IMR-90 (cell line): Measurements from ENCODE around the gene MUC5AC. TPM values are rescaled to one million over a fixed set of nuclear protein-coding genes. Genes with fewer than 3 reads are reported as not detected.

Experiments used
- ATAC-seq: fragments of 200-7000 bp; cut with Tn5 transposase; 2 replicates; pipeline ENCODE4 v1.9.1; 2020; ENCODE audit warnings: low read depth, mild to moderate bottlenecking, moderate library complexity
- BruUV-seq: library from RNA; stranded (reverse); fragments of 400-500 nt; replicated peaks from 2 replicates; lab custom pipeline; 2021; lab: Mats Ljungman, UMichigan
- CTCF ChIA-PET: fragments of 300-600 bp; formaldehyde crosslinking; extraction: SDS; loops from one replicate; lab custom pipeline; 2021; ENCODE audit warnings: antibody characterized with exemption; lab: Yijun Ruan, JAX
- POLR2A ChIA-PET: fragments of 300-600 bp; sonication (Branson Sonifier 250); formaldehyde crosslinking; loops from one replicate; lab custom pipeline; 2022; ENCODE audit warnings: antibody characterized with exemption; ENCODE audit not compliant: unreplicated experiment; lab: Charles Lee
- DNase-seq: peaks from one replicate; pipeline ENCODE4 v3.0.0; 2013
- H2AFZ ChIP-seq: replicated peaks from 2 replicates; pipeline ENCODE3; 2013; ENCODE audit warnings: low read length, mild to moderate bottlenecking; ENCODE audit not compliant: poor library complexity
- H2AK5ac ChIP-seq: 2 replicates; pipeline ENCODE4 v1.6.1; 2013; ENCODE audit warnings: low read depth, low read length, inconsistent platforms
- H2AK9ac ChIP-seq: replicated peaks from 2 replicates; pipeline ENCODE3; 2013; ENCODE audit warnings: mild to moderate bottlenecking, low read depth, low read length, moderate library complexity; ENCODE audit not compliant: poor library complexity
- H2BK120ac ChIP-seq: 2 replicates; pipeline ENCODE4 v1.6.1; 2013; ENCODE audit warnings: low read depth, low read length, inconsistent platforms
- H2BK15ac ChIP-seq: 3 replicates; pipeline ENCODE4 v1.6.1; 2013; ENCODE audit warnings: low read depth, low read length, inconsistent platforms
- H2BK20ac ChIP-seq: 2 replicates; pipeline ENCODE4 v1.6.1; 2013; ENCODE audit warnings: low read depth, mild to moderate bottlenecking, inconsistent platforms, low read length, moderate library complexity
- H2BK5ac ChIP-seq: 2 replicates; pipeline ENCODE4 v1.6.1; 2013; ENCODE audit warnings: mild to moderate bottlenecking, low read depth, low read length, inconsistent platforms; ENCODE audit not compliant: poor library complexity, severe bottlenecking
- H3K14ac ChIP-seq: replicated peaks from 2 replicates; pipeline ENCODE4 v1.6.1; 2013; ENCODE audit warnings: low read depth, low read length, inconsistent platforms
- H3K18ac ChIP-seq: 2 replicates; pipeline ENCODE4 v1.6.1; 2013; ENCODE audit warnings: low read depth, low read length, control low read depth
- H3K23ac ChIP-seq: 2 replicates; pipeline ENCODE4 v1.6.1; 2013; ENCODE audit warnings: low read depth, low read length, inconsistent platforms
- H3K27ac ChIP-seq: 2 replicates; pipeline ENCODE4 v1.5.1; 2013; ENCODE audit warnings: mild to moderate bottlenecking, control low read depth, low read length; ENCODE audit not compliant: insufficient read depth
- H3K27me3 ChIP-seq: 2 replicates; pipeline ENCODE4 v1.6.1; 2013; ENCODE audit warnings: low read length; ENCODE audit not compliant: control insufficient read depth, insufficient read depth
- H3K36me3 ChIP-seq: 2 replicates; pipeline ENCODE4 v1.6.1; 2013; ENCODE audit warnings: low read length, mixed read lengths; ENCODE audit not compliant: control insufficient read depth, insufficient read depth
- H3K4ac ChIP-seq: 2 replicates; pipeline ENCODE4 v1.6.1; 2013; ENCODE audit warnings: low read depth, low read length, inconsistent platforms
- H3K4me1 ChIP-seq: 2 replicates; pipeline ENCODE4 v1.6.1; 2013; ENCODE audit warnings: low read length, mixed read lengths; ENCODE audit not compliant: control insufficient read depth, insufficient read depth
- H3K4me2 ChIP-seq: 2 replicates; pipeline ENCODE4 v1.6.1; 2013; ENCODE audit warnings: low read depth, mild to moderate bottlenecking, control low read depth, low read length, moderate library complexity
- H3K4me3 ChIP-seq: 2 replicates; pipeline ENCODE4 v1.5.1; 2013; ENCODE audit warnings: low read depth, mild to moderate bottlenecking, control low read depth, low read length, moderate library complexity; ENCODE audit not compliant: insufficient read depth
- H3K56ac ChIP-seq: 2 replicates; pipeline ENCODE4 v1.6.1; 2013; ENCODE audit warnings: low read length, inconsistent platforms; ENCODE audit not compliant: insufficient read depth; ENCODE audit errors: extremely low read depth
- H3K79me1 ChIP-seq, 2 experiments: 2 replicates each; pipeline ENCODE4 v1.6.1; 2013; ENCODE audit warnings: low read length in 2 of 2, inconsistent platforms in 1 of 2, low read depth in 1 of 2
- H3K9ac ChIP-seq: 2 replicates; pipeline ENCODE4 v1.6.1; 2013; ENCODE audit warnings: low read depth, low read length, control low read depth
- H3K9me1 ChIP-seq: 2 replicates; pipeline ENCODE4 v1.6.1; 2013; ENCODE audit warnings: low read length, inconsistent platforms; ENCODE audit not compliant: insufficient read depth
- H3K9me3 ChIP-seq: 2 replicates; pipeline ENCODE4 v1.6.1; 2013; ENCODE audit warnings: low read length; ENCODE audit not compliant: control insufficient read depth, insufficient read depth
- H4K20me1 ChIP-seq: 2 replicates; pipeline ENCODE4 v1.6.1; 2013; ENCODE audit warnings: low read length, inconsistent platforms; ENCODE audit not compliant: insufficient read depth
- H4K5ac ChIP-seq: 2 replicates; pipeline ENCODE4 v1.6.1; 2013; ENCODE audit warnings: mild to moderate bottlenecking, low read depth, low read length, control low read depth
- H4K8ac ChIP-seq, 2 experiments: 2 replicates each; pipeline ENCODE4 v1.6.1; 2013; ENCODE audit warnings: low read depth in 2 of 2, low read length in 2 of 2, control low read depth in 1 of 2, inconsistent platforms in 1 of 2
- H4K91ac ChIP-seq: 2 replicates; pipeline ENCODE4 v1.6.1; 2013; ENCODE audit warnings: low read depth, low read length, inconsistent platforms; ENCODE audit not compliant: insufficient read depth
- RFX5 ChIP-seq: IDR thresholded peaks from 2 replicates; pipeline ENCODE4 v1.8.0; 2012; ENCODE audit warnings: low read depth, mild to moderate bottlenecking, low read length, moderate library complexity
- WGBS, 2 experiments: methylation state at CpG; one replicate each; pipeline versions ENCODE4 v1.1.5 to v1.1.7; 2013; ENCODE audit warnings: missing lambda C conversion rate in 2 of 2; ENCODE audit not compliant: insufficient read length in 1 of 2; ENCODE audit errors: extremely low coverage in 2 of 2; 5-methylcytosine and 5-hydroxymethylcytosine counted together
- dilution Hi-C: fragments of 300-500 bp; cut with HindIII; formaldehyde crosslinking; loops from one replicate; pipeline ENCODE4 v1.14.3; 2018; ENCODE audit warnings: low sequenced_read_pairs; ENCODE audit not compliant: unreplicated experiment
- in situ Hi-C: fragments of 300-500 bp; cut with MboI; formaldehyde crosslinking; loops from 3 replicates; pipeline ENCODE4 v1.14.3; 2019; ENCODE audit warnings: low sequenced_read_pairs, inconsistent platforms, mixed read lengths
- intact Hi-C: fragments of 100-400 bp; cut with micrococcal nuclease; formaldehyde crosslinking; loops from 2 replicates; pipeline ENCODE4 v1.10.0; 2022
- polyA plus RNA-seq, 3 experiments: library from polyadenylated mRNA; depleted of rRNA; stranded (reverse); fragments of >200 nt; gene quantifications; 2 replicates each; pipeline ENCODE4 v1.2.3, GENCODE V29; 2012; ENCODE audit warnings: low replicate concordance in 1 of 3
- total RNA-seq: library from RNA; depleted of rRNA; stranded (reverse); fragments of >200 nt; gene quantifications from 2 replicates; pipeline ENCODE4 v1.2.3, GENCODE V29; 2012

The MUC5AC gene
- total and polyA plus RNA-seq, 2 of the 4 experiments (the other 2 are of a cell fraction) = 0.02 TPM; not detected in 1

GRCh38 chr11:1176224-1177019, 18.7 kb downstream of the MUC5AC start:
- no peak overlapping the region for H2BK20ac ChIP-seq
- ATAC-seq (no peak), DNase-seq (no peak)
- H2BK5ac ChIP-seq = no peak overlapping the region
- H3K4ac ChIP-seq = no peak overlapping the region
- H3K79me1 ChIP-seq = no peaks in the 10 kb centered on the region
- no peak overlapping the region for H3K4me3 ChIP-seq
- no peaks in the 10 kb centered on the region for H3K4me1 ChIP-seq
- H2BK120ac ChIP-seq = no peak overlapping the region
- H3K9me3 ChIP-seq = peaks cover 2% of the 10 kb centered on the region; the same call in 1 of the 2 replicates
- H3K4me2 ChIP-seq = no peak overlapping the region
- no peak overlapping the region for H2BK15ac ChIP-seq
- POLR2A ChIA-PET = no interaction called here
- TF ChIP-seq RFX5 = no peak
- H3K14ac ChIP-seq = no peak overlapping the region
- H4K5ac ChIP-seq = no peak overlapping the region
- BruUV-seq = no TSS peak
- dilution Hi-C loops (no loop called here), in situ Hi-C loops (no loop called here), intact Hi-C loops (no loop called here)
- no peaks in the 10 kb centered on the region for H4K20me1 ChIP-seq
- H3K9me1 ChIP-seq = no peaks in the 10 kb centered on the region
- H3K9ac ChIP-seq = no peak overlapping the region
- no peak overlapping the region for H2AK5ac ChIP-seq
- 88% methylated on average over 23 of the region's 32 CpGs; no CpG with 5 or more reads in 1 of the 2 experiments for WGBS, 2 experiments
- no peaks in the 10 kb centered on the region for H3K36me3 ChIP-seq
- no peak overlapping the region for H3K18ac ChIP-seq
- no peak overlapping the region for H2AFZ ChIP-seq
- H3K56ac ChIP-seq = no peak overlapping the region
- CTCF ChIA-PET = no interaction called here
- no peaks in the 10 kb centered on the region for H3K27me3 ChIP-seq
- H3K23ac ChIP-seq = no peak overlapping the region
- H2AK9ac ChIP-seq = no peak overlapping the region
- H3K27ac ChIP-seq = no peak overlapping the region
- no peak overlapping the region for H4K91ac ChIP-seq
- H4K8ac ChIP-seq = no peak overlapping the region
